Pulmonary artery endothelial cell (primary cell): ENCODE measurements around the gene PRSS57. TPM values are rescaled to one million over a fixed set of nuclear protein-coding genes. Genes with fewer than 3 reads are reported as not detected.
A peak's percentile ranks its signal among the peaks of the same experiment; 100 is the strongest.

ENCODE experiments used
- DNase-seq: peaks from one replicate; pipeline ENCODE4 v3.0.0-alpha.2; 2011; ENCODE audit warnings: low read depth, low spot score
- total RNA-seq: library from RNA; depleted of rRNA; stranded (reverse); fragments of >200 nt; gene quantifications from 2 replicates; pipeline ENCODE4 v1.2.3, GENCODE V29; 2014

PRSS57 gene
- total RNA-seq, 1 donor from 2014 or later = 0.07 TPM

DNA sequence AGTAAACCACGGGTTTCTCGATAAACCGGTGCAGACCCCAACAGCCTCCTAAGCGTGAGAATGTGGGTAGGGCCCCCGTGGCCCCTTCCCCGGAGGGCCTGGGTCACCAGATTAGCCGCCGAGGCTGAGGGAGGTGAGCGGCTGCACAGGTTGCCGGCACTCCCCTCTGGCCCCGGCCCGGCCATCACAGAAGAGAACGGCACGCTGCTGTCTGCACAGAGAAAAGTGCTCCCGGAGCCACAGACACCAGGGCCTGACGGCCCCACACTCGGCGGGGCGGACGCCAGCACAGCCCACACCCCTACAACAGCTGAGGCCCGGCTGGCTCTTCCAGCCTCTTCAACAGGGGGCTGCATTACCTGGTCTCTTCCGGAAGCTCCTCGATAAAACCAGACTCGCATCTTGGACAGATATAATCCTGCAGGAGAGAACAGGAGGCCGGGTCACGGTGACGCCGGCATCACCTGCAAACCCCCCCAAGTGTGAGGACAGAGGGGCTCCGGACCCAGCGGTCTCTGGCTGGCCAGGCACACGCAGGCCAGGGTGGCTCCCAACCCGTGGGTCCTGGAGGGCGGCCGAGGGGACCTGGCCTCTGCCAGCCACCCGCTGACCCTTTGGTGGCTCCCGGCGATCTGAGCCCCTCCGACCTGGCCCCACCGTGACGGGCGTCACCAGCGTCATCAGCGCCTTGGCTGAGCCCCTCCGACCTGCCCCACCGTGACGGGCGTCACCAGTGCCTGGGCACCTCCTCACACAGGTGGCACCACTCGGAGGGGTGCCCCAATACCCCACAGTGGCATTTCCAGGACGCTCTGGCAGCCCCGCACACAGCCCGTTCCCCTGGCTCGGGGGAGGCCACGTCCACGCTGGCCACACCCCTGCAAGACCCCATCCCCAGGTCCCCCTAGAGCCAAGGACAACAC is 42.5 kb downstream of the PRSS57 start:
- DNase-seq = no peak

DNA sequence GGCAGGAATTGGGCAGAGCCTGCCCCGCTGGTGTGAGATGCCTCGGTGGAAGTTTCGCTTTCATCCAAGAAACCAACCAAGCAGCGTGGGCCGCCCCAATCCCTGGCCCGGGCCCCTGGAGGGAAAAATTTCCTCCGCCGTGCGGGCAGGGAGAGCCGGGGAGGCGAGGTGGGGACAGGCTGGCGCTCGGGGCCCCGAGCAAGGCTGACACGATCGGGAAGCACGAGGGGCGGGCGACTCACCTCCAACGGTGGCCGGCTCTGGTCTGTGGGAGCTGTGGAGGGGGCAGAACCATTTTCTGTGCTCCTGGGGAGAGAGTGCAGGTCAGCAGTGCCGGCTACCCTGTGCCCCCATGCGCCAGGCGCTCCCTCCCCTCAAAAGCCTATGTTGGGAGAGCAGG is 43.3 kb downstream of the PRSS57 start:
- DNase-seq = no peak

DNA sequence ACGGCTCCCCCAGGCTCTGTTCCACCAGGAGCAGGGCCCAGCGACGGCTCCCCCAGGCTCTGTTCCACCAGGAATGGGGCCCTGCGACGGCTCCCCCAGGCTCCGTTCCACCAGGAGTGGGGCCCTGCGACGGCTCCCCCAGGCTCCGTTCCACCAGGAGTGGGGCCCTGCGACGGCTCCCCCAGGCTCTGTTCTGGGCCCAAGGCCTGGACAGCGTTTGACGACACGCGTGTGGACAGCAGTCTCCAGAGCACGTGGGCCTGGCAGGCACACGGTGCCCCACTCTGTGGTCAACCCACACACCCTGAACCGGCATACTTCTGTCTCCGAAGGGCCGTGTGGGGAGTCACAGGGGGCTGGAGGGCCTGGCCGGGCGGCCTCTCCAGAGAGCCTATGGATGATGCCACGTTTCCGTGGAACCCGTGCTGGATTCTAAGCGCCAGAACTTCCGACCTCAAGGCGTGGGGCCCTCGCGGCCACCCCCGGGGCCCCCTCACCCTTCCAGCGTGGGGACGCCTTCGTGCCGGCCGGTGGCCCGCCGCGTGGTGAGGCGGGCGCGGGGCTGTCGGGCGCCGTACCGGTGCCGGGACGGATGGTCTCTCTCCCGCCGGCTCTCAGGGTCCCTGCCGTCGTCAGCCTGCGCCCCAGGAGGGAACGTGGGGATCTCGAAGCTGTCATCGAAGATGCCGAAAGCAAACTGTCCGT is 44.0 kb downstream of the PRSS57 start:
- DNase-seq = no peak

DNA sequence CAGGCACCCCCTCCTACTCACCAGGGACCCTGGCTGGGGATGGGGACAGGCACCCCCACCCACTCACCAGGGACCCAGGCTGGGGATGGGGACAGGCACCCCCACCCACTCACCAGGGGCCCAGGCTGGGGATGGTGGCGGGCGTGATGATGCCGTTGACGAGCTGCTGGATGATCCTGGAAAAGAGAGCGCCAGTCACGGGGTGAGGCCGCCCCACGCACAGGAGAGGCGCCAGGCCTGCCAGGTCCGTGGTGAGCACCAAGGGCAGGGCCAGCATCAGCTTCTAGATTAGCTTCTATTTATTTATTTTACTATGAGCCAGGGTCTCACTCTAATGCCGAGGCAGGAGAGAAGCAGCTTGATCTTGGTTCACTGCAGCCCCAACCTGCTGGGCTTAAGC is 45.1 kb downstream of the PRSS57 start:
- DNase-seq = no peak

GRCh38 chr19:648904-649801 is 46.1 kb downstream of the PRSS57 start:
- DNase-seq = no peak

DNA sequence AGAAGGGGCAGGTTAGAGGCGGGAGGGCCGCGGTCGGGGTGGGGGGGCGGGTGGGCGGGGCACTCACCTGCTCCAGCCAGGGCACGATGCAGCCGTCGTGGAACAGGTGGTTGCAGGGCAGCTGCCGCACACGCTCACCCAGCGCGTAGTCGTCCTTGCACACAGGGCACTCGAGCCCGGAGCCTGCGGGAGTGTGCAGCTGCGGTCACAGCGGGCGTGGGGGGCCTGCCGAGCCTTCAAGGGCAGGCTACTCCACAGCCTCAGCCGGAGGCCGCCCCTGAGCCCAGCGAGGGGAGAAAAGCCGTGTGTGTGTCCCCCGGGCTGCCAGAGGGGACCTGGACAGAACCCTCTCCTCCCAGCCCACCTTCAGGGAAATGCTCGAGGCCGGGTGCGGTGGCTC is 46.9 kb downstream of the PRSS57 start:
- no peak for DNase-seq

- DNase-seq = no peak
Observed at GRCh38 chr19:647566-648284, 47.5 kb downstream of the PRSS57 start.

GRCh38 chr19:646779-647565 is 48.3 kb downstream of the PRSS57 start:
- no peak for DNase-seq

DNA sequence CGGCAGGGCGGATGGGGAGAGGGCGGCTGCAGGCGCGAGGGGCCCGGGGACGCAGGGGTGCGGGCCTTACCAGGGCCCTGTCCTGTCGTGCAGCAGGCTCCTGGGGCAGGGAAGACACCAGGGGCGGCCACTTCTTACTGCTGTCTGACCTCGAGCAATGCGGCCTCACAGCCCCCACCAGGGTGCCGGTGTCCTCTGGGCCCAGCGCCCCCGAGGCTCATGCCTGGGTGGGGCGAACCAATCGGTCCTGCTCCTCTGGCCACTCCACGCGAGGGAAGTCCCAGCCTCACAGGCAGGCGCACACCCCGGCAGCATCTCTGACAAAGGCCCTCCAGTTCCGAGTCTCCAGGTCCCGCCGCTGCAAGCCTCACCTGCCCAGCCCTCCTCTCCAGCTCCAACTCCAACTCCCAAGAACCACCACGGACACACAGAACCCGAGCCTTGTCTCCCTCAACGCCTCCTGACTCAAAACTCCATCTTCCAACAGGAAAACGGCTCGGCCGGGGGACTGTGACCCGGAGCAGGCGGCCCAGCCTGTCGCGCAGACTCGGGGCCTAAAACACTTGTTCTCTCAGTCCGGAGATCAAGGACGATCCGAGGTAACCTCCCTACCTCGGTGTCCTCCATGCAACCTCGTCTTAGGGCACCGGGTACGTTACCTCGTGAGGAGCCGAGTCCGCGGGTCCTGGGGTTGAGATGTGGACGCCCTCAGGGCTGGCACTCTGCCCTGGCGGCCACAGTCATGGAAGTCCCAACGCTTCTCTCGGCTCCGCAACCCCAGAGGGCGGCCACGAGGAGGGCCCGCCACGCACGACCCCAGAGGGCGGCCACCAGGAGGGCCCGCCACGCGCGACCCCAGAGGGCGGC is 49.1 kb downstream of the PRSS57 start:
- no peak for DNase-seq

DNA sequence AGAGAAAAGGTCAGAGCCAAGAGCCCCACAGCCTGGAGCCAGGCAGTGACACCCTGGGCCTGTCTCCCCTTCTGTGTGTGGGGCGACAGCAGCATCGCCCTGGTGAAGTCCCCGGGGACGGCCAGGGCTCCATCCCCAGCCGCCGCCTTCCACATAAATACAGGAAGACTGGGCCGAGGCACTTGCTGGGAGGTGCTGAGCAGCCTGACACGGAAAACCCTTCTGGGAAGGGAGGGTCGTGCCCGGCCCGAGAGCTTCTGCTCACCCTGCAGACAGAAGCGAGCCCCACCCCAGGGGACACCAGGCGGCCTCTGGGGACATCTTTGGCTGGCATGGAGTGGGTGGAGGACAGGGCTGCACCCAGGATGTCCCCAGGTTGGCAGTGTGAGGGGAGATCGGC is 50.5 kb downstream of the PRSS57 start:
- no peak for DNase-seq

DNA sequence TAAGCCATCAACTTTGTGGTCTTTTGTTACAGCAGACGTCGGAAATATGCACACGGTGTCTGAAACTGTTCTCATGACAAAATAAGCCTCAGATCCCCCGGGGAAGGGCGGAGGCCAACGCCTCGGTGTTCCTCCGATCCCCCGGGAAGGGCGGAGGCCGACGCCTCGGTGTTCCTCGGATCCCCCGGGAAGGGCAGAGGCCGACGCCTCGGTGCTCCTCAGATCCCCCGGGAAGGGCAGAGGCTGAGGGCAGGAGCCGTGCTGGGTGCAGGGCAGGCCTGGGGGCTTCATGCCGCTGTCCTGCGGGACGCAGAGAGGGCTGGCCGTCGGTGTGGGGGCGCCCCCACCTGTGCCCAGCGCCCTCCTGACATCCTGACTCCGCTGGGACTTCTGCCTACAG is 50.9 kb downstream of the PRSS57 start:
- DNase-seq = no peak

GRCh38 chr19:643736-644135 is 51.5 kb downstream of the PRSS57 start:
- no peak for DNase-seq

GRCh38 chr19:642767-643727 is 52.2 kb downstream of the PRSS57 start:
- no peak for DNase-seq

DNA sequence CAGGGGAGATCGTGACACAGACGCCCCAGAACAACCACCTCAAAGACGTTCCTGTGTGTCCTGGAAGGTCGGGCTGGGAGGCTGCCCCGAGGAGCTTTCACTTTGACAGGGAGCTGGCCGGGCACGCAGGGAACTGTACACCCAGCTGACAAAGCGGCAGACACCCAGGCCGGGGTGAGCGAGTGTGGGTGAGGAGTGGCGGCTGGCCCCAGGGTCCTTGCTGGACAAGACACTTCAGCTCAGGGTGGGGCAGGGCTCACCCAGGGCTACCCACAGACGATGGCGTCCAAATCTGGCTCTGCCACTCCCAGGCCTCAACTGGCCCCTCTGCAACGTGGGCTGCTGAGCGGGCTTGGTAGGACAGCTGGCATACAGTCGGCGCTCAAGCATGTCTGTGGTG is 53.5 kb downstream of the PRSS57 start:
- DNase-seq = no peak

GRCh38 chr19:640606-641189 is 54.6 kb downstream of the PRSS57 start:
- no peak for DNase-seq

DNA sequence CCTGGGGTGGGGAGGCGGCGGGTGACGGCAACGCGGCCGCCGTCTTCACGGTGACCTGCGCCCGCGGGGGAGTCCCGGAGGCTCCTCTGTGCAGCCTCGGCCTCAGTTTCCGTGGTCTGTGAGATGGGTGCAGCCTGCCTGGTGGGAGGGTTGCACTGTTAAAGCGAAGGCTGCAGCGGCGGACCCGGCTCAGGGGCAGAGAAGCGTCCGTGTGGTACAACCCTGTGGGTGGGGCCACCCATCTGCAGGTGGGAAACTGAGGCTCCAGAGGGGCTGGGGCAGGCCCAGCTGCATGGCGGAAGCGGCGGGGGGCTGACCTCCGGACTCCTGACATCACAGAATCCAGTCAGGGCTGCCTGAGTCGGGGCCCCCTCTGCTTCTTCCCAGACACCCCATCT is 55.1 kb downstream of the PRSS57 start:
- DNase-seq = no peak

DNA sequence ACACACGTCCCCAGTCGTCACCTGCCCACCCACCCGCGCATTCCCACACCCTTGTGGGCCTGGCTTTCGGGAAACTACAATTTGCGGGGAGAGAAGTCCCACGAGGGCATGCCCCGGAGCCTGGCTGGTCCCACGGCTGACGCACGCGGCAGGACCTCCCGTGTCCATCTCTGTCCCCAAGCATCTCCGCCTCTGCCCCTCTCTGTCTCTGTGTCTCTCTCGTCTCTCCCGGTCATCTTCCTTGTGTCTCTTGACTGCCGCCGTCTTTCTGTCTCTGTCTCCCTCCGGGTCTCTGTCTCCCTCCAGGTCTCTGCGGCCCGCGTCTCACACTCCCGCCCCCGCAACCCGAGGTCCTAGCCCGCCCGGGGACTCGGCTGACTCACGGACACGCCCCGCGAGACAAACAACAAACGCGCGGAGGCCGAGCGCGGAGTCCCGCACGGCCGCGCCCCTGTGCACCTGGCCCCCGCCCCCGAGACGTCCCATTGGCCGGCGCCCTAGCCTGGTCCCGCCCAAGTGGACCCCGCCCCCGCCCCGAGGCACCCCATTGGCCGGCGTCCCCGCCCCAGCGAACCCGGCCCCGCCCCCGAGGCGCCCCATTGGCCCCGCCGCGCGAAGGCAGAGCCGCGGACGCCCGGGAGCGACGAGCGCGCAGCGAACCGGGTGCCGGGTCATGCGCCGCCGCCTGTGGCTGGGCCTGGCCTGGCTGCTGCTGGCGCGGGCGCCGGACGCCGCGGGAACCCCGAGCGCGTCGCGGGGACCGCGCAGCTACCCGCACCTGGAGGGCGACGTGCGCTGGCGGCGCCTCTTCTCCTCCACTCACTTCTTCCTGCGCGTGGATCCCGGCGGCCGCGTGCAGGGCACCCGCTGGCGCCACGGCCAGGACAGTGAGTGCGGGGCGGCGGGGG is 55.7 kb downstream of the PRSS57 start, which contains the start of gene FGF22:
FGF22 (plus strand) TSS at position 627 of the 908 bp plus-strand sequence; CDS start at position 674, 47 bp downstream.
- peak; percentile 41 for DNase-seq
